ENCODE measurements around the gene GUCA2A.
A peak's percentile ranks its signal among the peaks of the same experiment; 100 is the strongest.

The GUCA2A gene

DNA sequence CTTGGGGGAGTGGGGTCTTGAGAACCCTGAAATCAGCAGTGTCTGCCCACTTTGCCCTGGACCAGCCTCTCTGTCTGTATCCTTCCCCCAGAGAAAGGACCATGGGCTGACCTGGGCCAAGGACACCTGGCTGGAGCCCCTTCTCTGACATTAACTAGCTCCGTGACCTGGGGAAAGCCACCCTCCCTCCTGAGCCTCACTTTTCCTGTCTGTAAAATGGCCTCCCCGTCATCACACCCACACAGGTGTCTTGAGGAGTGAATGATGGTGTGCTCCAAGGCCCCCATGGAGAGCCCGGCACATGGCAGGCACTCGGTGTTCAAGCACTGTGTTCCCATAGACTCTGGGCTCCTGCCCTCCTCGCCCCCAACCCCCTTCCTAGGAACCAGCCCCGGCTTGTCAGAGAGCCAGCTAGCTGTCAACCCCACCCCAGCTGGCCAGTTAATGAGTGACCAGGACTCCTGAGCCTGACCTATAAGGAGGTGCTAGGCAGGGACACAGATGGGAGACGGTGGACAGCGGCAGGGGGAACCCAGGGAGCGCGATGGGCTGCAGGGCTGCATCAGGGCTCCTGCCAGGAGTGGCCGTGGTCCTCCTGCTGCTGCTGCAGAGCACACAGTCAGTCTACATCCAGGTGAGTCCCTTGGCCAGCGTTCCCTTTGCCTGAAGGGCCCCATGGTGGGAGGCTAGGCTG is 11.5 kb downstream of the GUCA2A start, which contains the start of gene GUCA2B:
GUCA2B (plus strand) TSS at position 504 of the 694 bp plus-strand sequence; CDS start at position 545, 41 bp downstream.
- no peak for DNase-seq

DNA sequence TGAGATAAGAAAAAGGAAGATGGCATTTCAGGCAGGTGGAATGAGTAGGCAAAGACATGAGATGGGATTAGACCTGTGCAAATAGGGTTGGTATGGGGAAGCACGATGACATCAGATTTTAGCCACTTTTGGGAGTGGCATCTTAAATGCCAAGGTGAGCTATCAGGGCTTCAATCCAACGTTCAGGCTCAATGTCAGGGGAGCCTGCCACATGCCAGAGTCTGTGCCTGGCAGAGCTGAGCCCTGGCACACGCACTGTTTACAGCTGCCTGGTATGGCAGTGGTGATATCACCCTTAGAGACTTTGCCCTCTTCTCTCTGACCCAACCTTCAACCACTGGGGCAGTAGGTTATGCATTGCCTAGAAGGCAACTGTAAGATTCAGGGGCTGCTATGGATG is 12.4 kb downstream of the GUCA2A start:
- DNase-seq, result no peak

DNA sequence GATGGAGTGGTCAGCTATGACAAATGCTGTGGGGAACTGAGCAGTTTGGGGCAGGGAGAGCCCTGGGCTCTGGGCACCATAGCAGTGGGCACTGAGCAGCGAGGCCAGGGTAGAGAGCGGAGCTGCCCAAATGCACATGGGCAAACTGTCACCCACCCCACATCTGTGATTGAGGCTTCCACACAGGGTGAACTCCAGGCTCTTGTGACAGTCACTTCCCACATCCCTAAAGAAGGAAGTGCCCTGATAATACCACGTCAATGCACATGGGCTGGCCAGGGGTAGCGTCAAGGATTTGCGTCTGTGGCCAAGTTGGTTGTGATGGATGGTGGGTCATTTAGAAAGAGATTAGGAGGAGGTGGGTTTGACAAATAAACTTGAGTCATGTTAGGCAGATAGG is 13.9 kb downstream of the GUCA2A start:
- no peak for DNase-seq

GRCh38 chr1:42148166-42148565 is 16.4 kb downstream of the GUCA2A start:
- DNase-seq, result no peak

DNA sequence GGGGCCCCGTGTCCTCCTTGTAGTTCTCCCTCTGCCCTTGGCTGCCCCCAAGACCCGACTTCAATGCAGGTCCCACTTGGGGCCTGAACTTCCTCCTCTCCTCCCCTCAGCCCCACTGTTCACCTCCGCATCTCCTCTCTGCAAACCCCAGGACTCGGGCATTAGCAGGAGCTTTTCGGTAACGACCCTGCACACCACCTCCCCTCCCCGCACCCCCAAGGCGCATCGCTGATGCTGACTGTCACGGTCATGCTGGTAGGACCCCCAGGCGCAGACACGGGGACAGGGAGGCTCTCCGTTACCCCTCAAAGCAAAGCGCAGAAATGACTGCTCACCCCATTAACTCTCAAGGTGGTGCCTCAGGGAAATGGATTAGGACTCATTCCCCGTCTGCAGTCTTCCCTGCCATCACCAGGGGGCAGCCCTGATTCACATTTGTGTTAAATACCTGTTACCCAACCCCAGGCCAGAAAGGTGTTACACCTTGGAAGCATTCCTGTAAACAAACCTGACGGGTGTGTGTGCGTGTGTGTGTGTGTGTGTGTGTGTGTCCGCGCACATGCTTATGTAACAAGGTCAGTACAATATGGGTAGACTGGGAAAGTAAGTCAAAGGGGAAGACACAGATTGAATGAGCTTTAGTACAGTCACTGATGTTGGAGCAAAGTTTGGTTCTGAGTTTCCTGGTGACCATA is 17.8 kb downstream of the GUCA2A start:
- DNase-seq, result peak; percentile 70

DNA sequence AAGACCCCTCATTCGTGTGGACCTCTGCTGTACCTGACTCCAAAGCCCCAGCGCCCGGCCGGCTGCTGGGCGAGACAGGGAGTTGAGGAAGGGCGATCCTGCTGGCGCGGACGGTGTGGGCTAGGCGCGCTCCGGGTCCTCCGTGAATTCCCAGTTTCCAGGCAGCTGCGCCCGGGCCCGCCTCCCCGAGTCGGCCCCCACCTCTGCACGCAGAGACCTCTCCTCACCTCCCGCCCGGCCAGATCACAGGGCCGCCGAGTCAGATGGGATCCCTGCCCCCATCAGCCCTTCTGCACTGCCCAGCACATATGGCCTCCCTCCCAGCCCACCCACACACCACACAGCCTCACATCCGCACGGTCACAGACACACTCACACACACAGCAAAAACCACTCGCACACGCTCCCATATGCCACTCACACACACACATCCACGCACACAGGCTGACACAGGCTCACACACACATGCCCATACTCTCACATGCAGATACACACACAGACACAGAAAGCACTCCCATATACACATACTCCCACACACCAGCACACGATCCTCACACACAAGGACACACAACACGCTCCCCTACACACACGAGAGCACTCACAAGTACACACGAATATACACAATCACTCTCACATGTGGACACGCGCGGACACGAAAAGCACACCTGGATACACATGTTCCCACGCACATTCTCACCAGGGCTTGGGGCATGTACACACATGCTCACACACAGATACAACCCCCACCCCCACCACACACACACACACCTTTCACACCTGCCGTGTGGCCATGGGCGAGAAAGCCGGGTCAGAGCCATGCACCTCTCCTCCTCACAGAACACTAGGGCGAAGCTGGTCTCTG is 18.6 kb downstream of the GUCA2A start:
- DNase-seq, result no peak

DNA sequence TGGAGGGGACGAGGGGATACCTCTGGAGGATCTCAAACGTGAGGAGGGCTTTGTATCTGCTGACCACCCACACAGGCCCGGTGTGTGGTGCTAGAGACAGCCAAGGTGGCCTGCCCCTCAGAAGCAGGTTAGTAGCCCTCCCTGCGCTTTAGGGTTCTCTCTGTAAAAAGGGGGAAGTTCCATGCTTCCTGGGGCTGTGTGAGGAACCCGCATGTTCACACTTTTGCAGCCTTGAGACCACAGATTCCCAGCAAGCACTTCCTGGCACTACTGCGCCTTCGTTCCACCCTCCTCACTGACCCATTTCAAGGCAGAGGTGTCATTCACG is 19.2 kb downstream of the GUCA2A start:
- DNase-seq, result no peak

DNA sequence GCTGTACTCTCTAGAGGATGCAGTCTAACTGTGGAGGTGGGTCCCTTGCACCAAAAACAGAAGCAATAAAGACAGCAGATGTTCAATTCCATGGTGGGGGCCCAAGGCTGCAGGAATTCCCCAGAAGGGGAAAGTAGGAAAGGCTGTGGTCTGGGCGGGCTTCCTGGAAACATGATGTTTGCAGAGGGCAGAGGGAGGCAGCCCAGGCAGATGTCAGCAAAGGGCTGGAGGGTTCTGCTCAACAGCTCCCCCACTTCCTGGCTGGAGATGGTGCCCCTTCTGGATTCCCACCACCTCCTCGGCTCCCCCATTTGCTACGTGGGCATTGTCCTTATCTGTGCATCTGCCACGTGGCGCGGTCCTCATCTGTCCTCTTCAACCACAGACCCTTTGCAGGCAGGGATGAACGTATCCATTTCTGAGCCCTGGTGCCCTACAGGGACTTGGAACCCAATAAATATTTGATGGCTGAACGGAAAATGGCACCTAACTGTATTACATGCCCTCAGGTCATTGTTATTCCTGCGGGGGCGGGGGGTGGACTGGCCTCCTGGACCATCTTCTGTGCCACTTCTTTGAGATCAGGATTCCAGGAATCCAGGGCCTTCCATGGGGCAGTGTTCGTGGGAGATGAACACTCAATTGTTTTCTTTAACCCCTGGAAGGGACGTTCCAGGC is 19.7 kb downstream of the GUCA2A start:
- no peak for DNase-seq

- DNase-seq, result no peak
Measured at GRCh38 chr1:42143896-42144710, 20.4 kb downstream of the GUCA2A start.

DNA sequence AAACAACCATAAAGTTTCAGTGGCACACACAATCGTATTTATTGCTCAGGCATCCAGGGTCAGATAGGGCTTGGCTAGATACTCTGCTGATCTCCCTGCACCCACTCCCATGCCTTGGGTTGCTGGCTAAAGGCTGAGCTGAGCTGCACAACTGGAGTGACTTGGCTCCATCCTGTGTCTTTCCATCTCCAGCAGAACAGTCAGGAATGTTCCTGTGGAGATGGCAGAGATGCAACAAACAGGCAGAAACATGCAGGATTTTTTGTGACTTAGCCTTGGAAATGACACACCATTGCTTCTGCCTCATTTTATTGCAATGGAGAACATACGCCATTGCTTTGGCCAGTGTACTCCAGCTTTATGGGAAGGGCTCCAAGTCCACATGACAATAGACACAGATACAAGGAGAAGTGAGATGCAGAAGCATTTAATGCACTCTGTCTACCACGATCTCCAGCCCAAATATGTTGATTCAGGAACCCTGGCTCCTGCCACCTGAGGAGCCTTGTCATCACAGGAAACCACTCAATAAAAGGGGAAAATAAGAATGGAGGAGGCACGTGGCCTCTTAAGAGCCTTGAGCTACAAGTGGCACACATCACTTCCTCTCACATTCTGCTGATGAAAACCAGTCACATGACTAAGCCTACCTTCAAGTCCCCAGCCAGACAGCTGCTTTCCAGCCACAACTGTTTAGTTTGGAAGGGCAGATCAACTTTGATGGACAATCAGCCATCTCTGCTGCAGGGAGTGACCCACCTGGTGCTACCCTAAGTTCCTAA is 21.5 kb downstream of the GUCA2A start:
- DNase-seq, result no peak

DNA sequence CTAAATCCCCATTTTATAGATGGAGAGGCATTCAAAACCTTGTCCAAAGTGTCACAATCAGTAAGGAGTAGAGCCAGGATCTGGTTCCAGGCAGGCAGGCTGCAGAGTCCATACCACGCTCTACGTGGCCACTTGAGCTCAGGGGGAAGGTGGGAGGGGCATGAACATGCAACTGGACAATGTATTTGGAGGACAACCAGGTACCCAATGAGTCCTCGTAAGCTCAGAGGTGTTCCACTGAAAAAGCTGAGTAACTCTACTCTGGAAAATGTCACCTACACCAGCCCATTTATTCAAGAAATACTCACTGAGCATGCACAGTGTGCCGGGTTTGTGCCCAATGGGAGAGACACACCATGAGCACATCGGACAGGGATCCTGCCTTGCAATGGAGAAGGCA is 22.6 kb downstream of the GUCA2A start:
- no peak for DNase-seq

DNA sequence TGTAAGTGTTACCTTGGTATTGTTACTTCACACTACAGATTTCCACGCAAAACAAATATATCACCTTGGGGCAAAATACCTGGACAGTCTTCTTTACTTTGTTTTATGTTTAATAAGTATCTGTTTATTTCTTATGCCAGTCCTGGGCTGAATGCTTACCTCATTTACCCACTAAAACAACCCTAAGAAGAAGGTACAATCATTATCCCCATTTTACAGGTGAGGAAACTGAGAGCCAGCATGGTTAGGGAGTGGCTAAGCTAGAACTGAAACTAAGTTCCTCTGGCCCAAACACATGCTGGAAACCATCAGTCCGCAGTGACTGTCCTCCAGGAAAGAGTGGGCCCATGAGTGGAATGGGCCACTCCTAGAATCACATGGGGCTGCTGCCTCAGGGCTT is 24.4 kb downstream of the GUCA2A start:
- DNase-seq, result no peak

- DNase-seq, result no peak
Measured at GRCh38 chr1:42139444-42139843, 25.1 kb downstream of the GUCA2A start.

DNA sequence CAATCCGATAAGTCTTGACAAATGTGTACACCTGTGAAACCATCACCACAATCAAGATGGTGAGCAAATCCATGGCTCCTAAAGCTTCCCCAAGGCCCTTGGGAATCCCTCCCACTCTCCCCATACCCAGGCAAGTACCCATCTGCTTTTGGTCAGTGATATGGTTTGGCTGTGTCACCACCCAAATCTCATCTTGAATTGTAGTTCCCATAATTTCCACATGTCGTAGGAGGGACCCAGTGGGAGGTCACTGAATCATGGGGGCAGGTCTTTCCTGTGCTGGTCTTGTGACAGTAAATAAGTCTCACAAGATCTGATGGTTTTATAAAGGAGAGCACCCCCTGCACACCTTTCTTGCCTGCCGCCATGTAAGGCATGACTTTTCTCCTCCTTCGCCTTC is 26.0 kb downstream of the GUCA2A start:
- no peak for DNase-seq

DNA sequence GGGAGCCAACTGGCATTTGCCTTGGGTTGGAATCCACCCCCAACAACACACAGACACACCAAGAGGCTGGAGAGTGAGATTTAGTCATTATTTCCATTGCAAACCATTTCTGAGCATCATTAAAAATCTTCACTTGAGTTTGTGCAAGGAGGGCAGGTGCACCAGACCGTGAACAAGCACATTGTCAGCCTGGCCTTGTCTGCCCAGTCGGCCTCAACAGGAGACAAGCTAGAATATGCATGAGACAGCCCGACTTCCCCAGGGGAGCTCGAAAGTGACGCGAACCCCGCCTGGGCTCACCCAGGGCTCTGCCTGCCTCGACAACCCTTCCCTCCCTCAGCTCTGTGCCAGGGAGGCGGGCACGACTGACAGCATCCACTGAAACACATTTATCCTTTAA is 26.8 kb downstream of the GUCA2A start:
- no peak for DNase-seq

DNA sequence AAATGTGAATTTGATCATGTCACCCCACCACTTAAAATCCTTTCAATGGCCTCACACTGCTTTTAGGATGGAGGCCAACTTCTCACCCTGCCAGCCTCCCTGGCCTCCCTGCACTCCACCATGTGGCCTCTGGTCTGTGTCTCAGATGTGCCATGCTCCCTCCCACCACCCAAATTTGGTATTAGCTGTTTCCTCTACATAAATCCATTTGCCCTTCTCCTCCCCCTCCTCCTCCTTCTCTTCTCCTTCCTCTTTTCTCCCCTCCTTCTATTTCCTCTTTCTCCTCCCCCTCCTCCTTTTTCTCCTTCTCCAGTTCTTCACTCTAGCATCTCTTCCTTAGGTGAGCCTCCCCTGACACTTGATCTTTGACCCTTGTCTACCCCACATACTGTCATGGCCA is 28.1 kb downstream of the GUCA2A start:
- no peak for DNase-seq

DNA sequence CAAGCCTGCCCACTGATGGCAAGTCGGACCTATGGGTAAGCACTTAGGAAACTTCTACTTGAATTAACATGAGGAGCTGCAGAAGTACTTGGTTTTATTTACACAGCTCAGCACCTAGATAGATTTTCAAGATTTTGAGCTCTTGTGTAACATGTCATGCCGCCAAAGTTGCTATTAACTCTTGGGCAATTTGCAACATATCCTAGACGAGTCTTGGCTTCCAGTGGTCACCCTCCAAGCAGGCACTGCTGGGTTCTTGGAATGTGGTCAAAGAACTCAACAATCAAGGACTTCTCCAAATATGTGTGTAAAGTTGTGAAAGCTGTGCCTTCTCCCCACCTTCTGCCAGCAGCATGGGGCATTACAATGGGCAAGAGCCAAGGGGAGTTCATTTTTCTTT is 29.1 kb downstream of the GUCA2A start:
- DNase-seq, result no peak

- DNase-seq, result no peak
Measured at GRCh38 chr1:42133809-42134526, 30.6 kb downstream of the GUCA2A start.

GRCh38 chr1:42133390-42133789 is 31.2 kb downstream of the GUCA2A start:
- no peak for DNase-seq

GRCh38 chr1:42130061-42130660 is 34.4 kb downstream of the GUCA2A start:
- DNase-seq, result no peak
